Kidney epithelial cell (primary cell): ENCODE results near the gene ADAM12. TPM values are rescaled to one million over a fixed set of nuclear protein-coding genes. Genes with fewer than 3 reads are reported as not detected.

Source experiments
- DNase-seq: peaks from one replicate; pipeline ENCODE4 v3.0.0-alpha.2; 2010; ENCODE audit warnings: low read depth
- H3K27me3 ChIP-seq: 2 replicates; pipeline ENCODE4 v1.6.0; 2011; ENCODE audit warnings: low read length; ENCODE audit not compliant: control insufficient read depth, insufficient read depth
- H3K36me3 ChIP-seq: 2 replicates; pipeline ENCODE4 v1.5.1; 2011; ENCODE audit warnings: low read length; ENCODE audit not compliant: control insufficient read depth, insufficient read depth
- H3K4me3 ChIP-seq: 2 replicates; pipeline ENCODE4 v1.5.1; 2011; ENCODE audit warnings: low read depth, mild to moderate bottlenecking, control low read depth, low read length
- total RNA-seq: library from RNA; depleted of rRNA; stranded (reverse); fragments of >200 nt; gene quantifications from 2 replicates; pipeline ENCODE4 v1.2.3, GENCODE V29; 2015
- TF ChIP-seq, protein P1 (sequence below): IDR thresholded peaks from 2 replicates; pipeline ENCODE4 v1.5.1; 2011; ENCODE audit warnings: mild to moderate bottlenecking, moderate library complexity, low read length, control low read depth, inconsistent platforms; ENCODE audit not compliant: insufficient read depth, poor library complexity, severe bottlenecking

Gene ADAM12
- total RNA-seq, 1 donor from 2014 or later: 21.9 TPM

- TF ChIP-seq, protein P1, sequence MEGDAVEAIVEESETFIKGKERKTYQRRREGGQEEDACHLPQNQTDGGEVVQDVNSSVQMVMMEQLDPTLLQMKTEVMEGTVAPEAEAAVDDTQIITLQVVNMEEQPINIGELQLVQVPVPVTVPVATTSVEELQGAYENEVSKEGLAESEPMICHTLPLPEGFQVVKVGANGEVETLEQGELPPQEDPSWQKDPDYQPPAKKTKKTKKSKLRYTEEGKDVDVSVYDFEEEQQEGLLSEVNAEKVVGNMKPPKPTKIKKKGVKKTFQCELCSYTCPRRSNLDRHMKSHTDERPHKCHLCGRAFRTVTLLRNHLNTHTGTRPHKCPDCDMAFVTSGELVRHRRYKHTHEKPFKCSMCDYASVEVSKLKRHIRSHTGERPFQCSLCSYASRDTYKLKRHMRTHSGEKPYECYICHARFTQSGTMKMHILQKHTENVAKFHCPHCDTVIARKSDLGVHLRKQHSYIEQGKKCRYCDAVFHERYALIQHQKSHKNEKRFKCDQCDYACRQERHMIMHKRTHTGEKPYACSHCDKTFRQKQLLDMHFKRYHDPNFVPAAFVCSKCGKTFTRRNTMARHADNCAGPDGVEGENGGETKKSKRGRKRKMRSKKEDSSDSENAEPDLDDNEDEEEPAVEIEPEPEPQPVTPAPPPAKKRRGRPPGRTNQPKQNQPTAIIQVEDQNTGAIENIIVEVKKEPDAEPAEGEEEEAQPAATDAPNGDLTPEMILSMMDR: no peak
- H3K27me3 ChIP-seq: no peaks in the 10 kb centered on the region
- no peaks in the 10 kb centered on the region for H3K36me3 ChIP-seq
- no peak overlapping the region for H3K4me3 ChIP-seq
- DNase-seq: no peak
These were observed 120.0 kb downstream of the ADAM12 start for GRCh38 chr10:126268013-126268920.

DNA sequence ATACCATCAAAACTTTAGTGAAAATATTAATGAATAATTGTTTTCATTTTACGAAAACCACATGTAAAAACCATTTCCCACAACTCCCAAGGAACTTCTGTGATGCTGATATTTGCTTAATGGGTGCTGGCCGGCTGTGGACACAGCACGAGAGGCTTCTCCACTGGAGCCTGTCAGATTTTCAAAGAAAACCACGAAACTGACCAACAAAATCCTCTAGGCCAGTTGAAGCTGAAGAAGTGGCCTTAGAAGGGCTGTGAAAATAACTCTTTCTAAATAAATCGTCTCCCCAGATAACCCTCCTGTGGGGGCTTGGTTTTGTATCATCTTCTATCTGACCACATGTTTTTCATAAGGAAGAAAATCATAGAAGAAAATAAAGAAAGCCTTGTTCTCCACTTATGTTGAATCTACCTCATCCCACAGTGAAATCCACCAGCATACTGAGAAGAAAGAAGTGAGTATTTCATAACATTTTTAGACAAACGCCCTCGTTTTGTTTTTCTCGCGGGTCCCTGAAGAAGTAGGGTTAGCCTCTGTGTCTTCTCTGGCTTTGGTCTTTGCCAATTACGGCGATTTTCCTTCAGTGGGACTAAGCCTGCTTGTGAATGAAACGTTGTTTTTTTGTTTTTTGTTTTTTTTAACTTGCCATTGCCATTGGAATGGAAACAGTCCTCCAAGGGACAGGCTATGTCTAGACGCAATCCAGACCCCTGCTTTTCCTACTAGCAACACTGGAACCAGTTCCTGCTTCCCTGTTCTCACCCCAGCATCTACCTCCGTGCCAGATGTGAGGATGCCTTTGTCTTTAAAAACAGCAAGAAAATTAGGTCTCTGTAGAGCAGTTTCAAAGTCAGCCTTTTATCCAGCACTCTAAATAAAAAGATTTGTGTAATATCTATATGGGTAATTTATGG is 123.9 kb downstream of the ADAM12 start:
- TF ChIP-seq, protein P1: no peak
- no peaks in the 10 kb centered on the region for H3K27me3 ChIP-seq
- no peak for DNase-seq
- H3K36me3 ChIP-seq: no peaks in the 10 kb centered on the region
- no peak overlapping the region for H3K4me3 ChIP-seq

GRCh38 chr10:126263006-126263676 is 125.1 kb downstream of the ADAM12 start:
- no peak for DNase-seq

GRCh38 chr10:126262233-126262838 is 125.9 kb downstream of the ADAM12 start:
- Histone ChIP-seq H3K27me3 (no peaks in the 10 kb centered on the region), H3K4me3 (no peak overlapping the region), H3K36me3 (no peaks in the 10 kb centered on the region)
- TF ChIP-seq, protein P1: no peak
- no peak for DNase-seq

More at GRCh38 chr10:126263006-126263676, 125.1 kb downstream of the ADAM12 start:
- H3K4me3 ChIP-seq: no peak overlapping the region
- no peaks in the 10 kb centered on the region for H3K36me3 ChIP-seq
- TF ChIP-seq, protein P1: no peak
- no peaks in the 10 kb centered on the region for H3K27me3 ChIP-seq

DNA sequence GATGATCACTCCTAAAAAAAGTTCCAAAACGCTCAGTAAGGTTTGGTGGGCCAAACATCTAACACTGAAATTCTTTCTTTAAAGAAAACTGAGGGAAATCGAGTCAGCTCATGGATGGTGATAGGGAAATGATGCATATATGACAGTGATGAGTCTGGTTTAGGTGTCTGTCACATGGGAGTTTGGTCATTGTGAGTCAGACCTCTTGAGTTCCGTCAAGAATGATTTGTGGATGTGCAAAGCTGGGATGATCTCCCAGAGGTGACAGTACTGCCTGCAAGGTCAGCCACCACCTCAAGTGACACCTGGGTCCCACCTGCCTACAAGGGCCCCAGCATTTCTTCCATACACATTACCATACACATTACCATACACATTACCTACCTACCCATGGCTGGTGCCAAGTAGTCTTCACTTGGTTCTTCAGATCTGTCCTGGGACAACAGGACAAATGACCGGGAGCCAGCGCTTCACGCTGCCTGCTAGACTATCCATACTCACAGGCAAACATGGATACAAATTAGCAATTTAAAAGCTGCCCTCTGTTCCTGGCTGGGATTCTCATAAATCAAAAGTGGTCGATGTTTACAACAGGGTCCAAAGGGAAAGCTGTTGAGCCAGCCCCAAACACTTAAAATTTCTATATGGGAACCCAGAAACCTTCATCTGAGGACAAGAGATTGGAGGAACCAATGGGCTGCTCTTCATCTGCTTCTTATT is 128.4 kb downstream of the ADAM12 start:
- H3K4me3 ChIP-seq: no peak overlapping the region
- no peaks in the 10 kb centered on the region for H3K27me3 ChIP-seq
- DNase-seq: no peak
- H3K36me3 ChIP-seq: no peaks in the 10 kb centered on the region
- TF ChIP-seq, protein P1: no peak
